ENCODE results near the gene BCL7A. TPM values are rescaled to one million over a fixed set of nuclear protein-coding genes. Genes with fewer than 3 reads are reported as not detected.
A peak's percentile ranks its signal among the peaks of the same experiment; 100 is the strongest.

Gene BCL7A
- total RNA-seq, 1 experiment from 2014 or later = 31.6 TPM

DNA sequence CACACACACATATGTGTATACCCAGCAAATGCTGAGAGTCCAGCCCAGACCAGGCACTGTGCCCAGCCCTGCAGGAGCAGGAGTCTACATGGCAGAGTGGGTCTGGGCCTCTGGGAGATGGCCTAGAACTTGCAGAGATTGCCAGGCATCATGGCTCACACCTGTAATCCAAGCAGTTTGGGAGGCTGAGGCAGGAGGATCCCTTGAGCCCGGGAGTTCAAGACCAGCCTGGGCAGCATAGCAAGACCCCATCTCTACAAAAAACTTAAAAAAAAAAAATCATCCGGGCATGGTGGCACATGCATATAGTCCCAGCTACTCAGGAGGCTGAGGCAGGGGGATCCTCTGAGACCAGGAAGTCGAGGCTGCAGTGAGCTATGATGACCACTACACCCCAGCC lies 36.1 kb downstream of the BCL7A start:
- peaks cover 7% of the 10 kb centered on the region for H3F3A ChIP-seq (ENCODE audit: low read length, unreplicated experiment)
- no TSS peak for BruUV-seq (replicated peaks)
- no peaks in the 10 kb centered on the region for H3K9me3 ChIP-seq (ENCODE audit: low read length)
- H3K27ac ChIP-seq (ENCODE audit: low read length) = no peak overlapping the region
- CTCF ChIA-PET = no interaction called here
- ATAC-seq (no peak), DNase-seq (no peak)
- POLR2A ChIA-PET (ENCODE audit: unreplicated experiment) = no interaction called here
- H3K9me2 ChIP-seq (replicated peaks; ENCODE audit: low read length) = no peaks in the 10 kb centered on the region
- no peak overlapping the region for H3K4me3 ChIP-seq (ENCODE audit: low read length)
- H3K4me1 ChIP-seq (ENCODE audit: insufficient read depth, low read length) = peaks cover 12% of the 10 kb centered on the region
- no peaks in the 10 kb centered on the region for H3K27me3 ChIP-seq (ENCODE audit: low read length)
- peaks cover 38% of the 10 kb centered on the region for H3K36me3 ChIP-seq (ENCODE audit: low read depth, low read length)
- no peaks in the 10 kb centered on the region for H4K20me1 ChIP-seq (ENCODE audit: low read length)
- H3K9ac ChIP-seq (ENCODE audit: low read length) = no peak overlapping the region
- intact Hi-C loops (cut with micrococcal nuclease) = no loop called here
- H3K79me2 ChIP-seq (ENCODE audit: low read length) = no peaks in the 10 kb centered on the region
- TF ChIP-seq, protein P1, sequence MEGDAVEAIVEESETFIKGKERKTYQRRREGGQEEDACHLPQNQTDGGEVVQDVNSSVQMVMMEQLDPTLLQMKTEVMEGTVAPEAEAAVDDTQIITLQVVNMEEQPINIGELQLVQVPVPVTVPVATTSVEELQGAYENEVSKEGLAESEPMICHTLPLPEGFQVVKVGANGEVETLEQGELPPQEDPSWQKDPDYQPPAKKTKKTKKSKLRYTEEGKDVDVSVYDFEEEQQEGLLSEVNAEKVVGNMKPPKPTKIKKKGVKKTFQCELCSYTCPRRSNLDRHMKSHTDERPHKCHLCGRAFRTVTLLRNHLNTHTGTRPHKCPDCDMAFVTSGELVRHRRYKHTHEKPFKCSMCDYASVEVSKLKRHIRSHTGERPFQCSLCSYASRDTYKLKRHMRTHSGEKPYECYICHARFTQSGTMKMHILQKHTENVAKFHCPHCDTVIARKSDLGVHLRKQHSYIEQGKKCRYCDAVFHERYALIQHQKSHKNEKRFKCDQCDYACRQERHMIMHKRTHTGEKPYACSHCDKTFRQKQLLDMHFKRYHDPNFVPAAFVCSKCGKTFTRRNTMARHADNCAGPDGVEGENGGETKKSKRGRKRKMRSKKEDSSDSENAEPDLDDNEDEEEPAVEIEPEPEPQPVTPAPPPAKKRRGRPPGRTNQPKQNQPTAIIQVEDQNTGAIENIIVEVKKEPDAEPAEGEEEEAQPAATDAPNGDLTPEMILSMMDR (conservative IDR thresholded peaks at IDR 0.05; ENCODE audit: low read depth, low read length) = no peak
- TF ChIP-seq EZH2 (IDR thresholded peaks at IDR 0.05; ENCODE audit: low read length, unreplicated experiment) (no peak), EZH2phosphoT487 (IDR thresholded peaks at IDR 0.05; ENCODE audit: borderline replicate concordance, low read length) (no peak)
- H2AFZ ChIP-seq (ENCODE audit: low read length) = no peak overlapping the region
- no peak overlapping the region for H3K4me2 ChIP-seq (ENCODE audit: low read length)

DNA sequence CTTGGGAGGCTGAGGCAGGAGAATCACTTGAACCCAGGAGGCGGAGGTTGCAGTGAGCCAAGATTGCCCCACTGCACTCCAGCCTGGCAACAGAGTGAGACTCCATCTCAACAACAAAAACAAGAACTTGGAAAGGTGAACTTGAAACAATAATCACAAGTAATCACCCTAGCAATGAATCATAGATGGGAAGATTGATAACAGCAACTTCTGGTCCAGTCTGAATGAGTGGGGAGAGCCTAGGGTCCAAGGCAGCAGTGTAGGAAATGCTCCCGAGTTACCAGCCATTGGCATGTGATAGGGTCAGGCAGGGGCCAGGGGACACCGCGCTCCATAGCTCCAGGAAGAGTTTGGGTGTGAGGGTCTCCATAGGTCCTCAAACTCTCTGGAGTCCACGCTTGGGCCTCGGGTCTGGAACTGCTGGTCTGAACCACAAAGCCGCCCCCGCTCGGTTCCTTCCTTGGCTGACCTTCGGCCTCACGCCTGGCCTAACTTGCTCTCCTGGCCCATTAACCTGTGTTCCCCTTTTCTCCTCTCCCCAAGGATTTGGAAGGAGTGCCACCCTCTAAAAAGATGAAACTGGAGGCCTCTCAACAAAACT lies 37.0 kb downstream of the BCL7A start:
- no TSS peak for BruUV-seq (replicated peaks)
- no peak overlapping the region for H3K9ac ChIP-seq (ENCODE audit: low read length)
- H4K20me1 ChIP-seq (ENCODE audit: low read length) = no peaks in the 10 kb centered on the region
- ChIA-PET CTCF (no interaction called here), POLR2A (ENCODE audit: unreplicated experiment) (no interaction called here)
- intact Hi-C loops (cut with micrococcal nuclease) = no loop called here
- H3K36me3 ChIP-seq (ENCODE audit: low read depth, low read length) = peaks cover 38% of the 10 kb centered on the region
- peaks cover 21% of the 10 kb centered on the region for H3K4me1 ChIP-seq (ENCODE audit: insufficient read depth, low read length)
- no peaks in the 10 kb centered on the region for H3K79me2 ChIP-seq (ENCODE audit: low read length)
- no peak overlapping the region for H2AFZ ChIP-seq (ENCODE audit: low read length)
- H3K9me2 ChIP-seq (replicated peaks; ENCODE audit: low read length) = no peaks in the 10 kb centered on the region
- no peaks in the 10 kb centered on the region for H3K27me3 ChIP-seq (ENCODE audit: low read length)
- H3K4me2 ChIP-seq (ENCODE audit: low read length) = no peak overlapping the region
- H3F3A ChIP-seq (ENCODE audit: low read length, unreplicated experiment) = peaks cover 16% of the 10 kb centered on the region
- ATAC-seq (no peak), DNase-seq (peak; percentile 27)
- no peak overlapping the region for H3K4me3 ChIP-seq (ENCODE audit: low read length)
- no peak overlapping the region for H3K27ac ChIP-seq (ENCODE audit: low read length)
- no peaks in the 10 kb centered on the region for H3K9me3 ChIP-seq (ENCODE audit: low read length)
- TF ChIP-seq, protein P1 (conservative IDR thresholded peaks at IDR 0.05; ENCODE audit: low read depth, low read length) = no peak
- TF ChIP-seq EZH2 (IDR thresholded peaks at IDR 0.05; ENCODE audit: low read length, unreplicated experiment) (no peak), EZH2phosphoT487 (IDR thresholded peaks at IDR 0.05; ENCODE audit: borderline replicate concordance, low read length) (no peak)

DNA sequence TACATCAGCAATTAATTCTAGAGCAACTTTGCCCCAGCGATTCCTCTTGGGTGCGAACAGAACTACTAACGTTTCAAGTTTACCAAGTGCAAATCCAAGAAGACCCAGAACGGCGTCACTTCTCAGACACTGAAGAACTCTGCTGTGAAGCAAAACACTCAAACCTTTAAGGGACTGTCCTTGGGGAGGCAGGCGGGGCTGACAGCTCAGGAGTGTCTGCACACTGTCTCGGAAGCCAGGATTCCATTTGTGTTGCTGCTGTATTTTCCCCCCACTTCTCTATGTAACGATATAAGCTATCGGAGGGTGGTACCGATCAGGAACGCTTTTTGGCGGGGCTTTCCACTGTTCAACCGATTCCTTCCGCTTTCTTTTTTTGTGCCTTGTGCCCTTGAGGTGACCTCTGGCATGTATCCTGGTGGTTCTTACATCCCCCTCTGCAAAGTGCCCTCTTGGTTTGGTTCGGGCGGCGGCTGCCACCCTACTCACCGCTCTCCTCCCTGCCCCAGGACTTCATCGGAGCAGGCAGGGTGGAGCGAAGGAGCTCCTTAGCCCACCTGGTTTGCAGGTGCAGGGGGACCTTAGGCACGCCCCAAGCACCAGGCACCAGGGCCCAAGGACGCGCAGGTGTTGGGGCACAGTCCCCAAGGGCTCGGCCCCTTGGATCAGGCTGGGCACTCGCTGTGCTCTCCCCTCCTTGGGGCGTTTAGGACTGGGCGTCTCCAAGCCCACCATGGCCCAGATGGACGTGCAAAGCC lies 37.7 kb downstream of the BCL7A start:
- no peaks in the 10 kb centered on the region for H3K27me3 ChIP-seq (ENCODE audit: low read length)
- H4K20me1 ChIP-seq (ENCODE audit: low read length) = no peaks in the 10 kb centered on the region
- no peaks in the 10 kb centered on the region for H3K9me2 ChIP-seq (replicated peaks; ENCODE audit: low read length)
- no peak overlapping the region for H3K4me2 ChIP-seq (ENCODE audit: low read length)
- DNase-seq (no peak), ATAC-seq (no peak)
- no peak overlapping the region for H2AFZ ChIP-seq (ENCODE audit: low read length)
- H3K36me3 ChIP-seq (ENCODE audit: low read depth, low read length) = peaks cover 38% of the 10 kb centered on the region
- POLR2A ChIA-PET (ENCODE audit: unreplicated experiment) = no interaction called here
- peaks cover 17% of the 10 kb centered on the region for H3F3A ChIP-seq (ENCODE audit: low read length, unreplicated experiment)
- H3K9ac ChIP-seq (ENCODE audit: low read length) = no peak overlapping the region
- no peaks in the 10 kb centered on the region for H3K9me3 ChIP-seq (ENCODE audit: low read length)
- no peaks in the 10 kb centered on the region for H3K79me2 ChIP-seq (ENCODE audit: low read length)
- CTCF ChIA-PET = no interaction called here
- TF ChIP-seq, protein P1 (conservative IDR thresholded peaks at IDR 0.05; ENCODE audit: low read depth, low read length) = no peak
- TF ChIP-seq EZH2 (IDR thresholded peaks at IDR 0.05; ENCODE audit: low read length, unreplicated experiment) = no peak
- no peak for TF ChIP-seq EZH2phosphoT487 (IDR thresholded peaks at IDR 0.05; ENCODE audit: borderline replicate concordance, low read length)
- peaks cover 28% of the 10 kb centered on the region for H3K4me1 ChIP-seq (ENCODE audit: insufficient read depth, low read length)
- intact Hi-C loops (cut with micrococcal nuclease) = no loop called here
- no peak overlapping the region for H3K4me3 ChIP-seq (ENCODE audit: low read length)
- H3K27ac ChIP-seq (ENCODE audit: low read length) = no peak overlapping the region
- BruUV-seq (replicated peaks) = no TSS peak
